ENCODE data around the gene L3MBTL3. TPM values are rescaled to one million over a fixed set of nuclear protein-coding genes. Genes with fewer than 3 reads are reported as not detected.

The L3MBTL3 gene
- total and polyA plus RNA-seq, 10 of the 15 experiments (the other 5 are each of a cell fraction or from before 2014, with no cell fraction given), result 0.71 to 9.4 (median 6.2) TPM

GRCh38 chr6:130035211-130035610, 16.8 kb downstream of the L3MBTL3 start:
- Histone ChIP-seq H3K4me1 (ENCODE audit: control insufficient read depth, insufficient read depth, low read length) (no peaks in the 10 kb centered on the region), H3K79me2 (ENCODE audit: control insufficient read depth, insufficient read depth, low read length) (no peaks in the 10 kb centered on the region), H3K9ac (ENCODE audit: control insufficient read depth, insufficient read depth, low read length) (no peak overlapping the region), H3K4me2 (ENCODE audit: control insufficient read depth, insufficient read depth) (no peak overlapping the region), H3K4me3 (no peak overlapping the region), H3K27ac (ENCODE audit: control insufficient read depth, insufficient read depth) (no peak overlapping the region), H3K27me3 (replicated peaks in 1 of 2; ENCODE audit: control insufficient read depth in 2 of 2, insufficient read depth in 2 of 2, low read length in 1 of 2) (no peaks in the 10 kb centered on the region), H3K9me3 (replicated peaks; ENCODE audit: control insufficient read depth, insufficient read depth, low read length) (no peaks in the 10 kb centered on the region), H4K20me1 (ENCODE audit: control insufficient read depth, insufficient read depth) (no peaks in the 10 kb centered on the region), H2AFZ (ENCODE audit: control insufficient read depth, low read depth, low read length) (no peak overlapping the region), H3K36me3 (ENCODE audit: control insufficient read depth in 2 of 2, insufficient read depth in 2 of 2, low read length in 1 of 2) (no peaks in the 10 kb centered on the region)
- BruUV-seq (replicated peaks), result no TSS peak
- TF ChIP-seq REST (IDR thresholded peaks at IDR 0.05; ENCODE audit: low read depth, low read length) (no peak), NR2C1 (IDR thresholded peaks at IDR 0.05) (no peak), ZNF217 (IDR thresholded peaks at IDR 0.05) (no peak), SIN3A (IDR thresholded peaks at IDR 0.05; ENCODE audit: low read depth, low read length) (no peak), CBX5 (IDR thresholded peaks at IDR 0.05; ENCODE audit: low read depth) (no peak), RBBP5 (conservative IDR thresholded peaks at IDR 0.05) (no peak), FOS (IDR thresholded peaks at IDR 0.05; ENCODE audit: borderline replicate concordance, extremely low read depth, insufficient read length) (no peak), ZNF274 (IDR thresholded peaks at IDR 0.05; ENCODE audit: insufficient read depth, insufficient read length) (no peak), WRNIP1 (IDR thresholded peaks at IDR 0.05; ENCODE audit: borderline replicate concordance, low read depth, low read length) (no peak), ZZZ3 (IDR thresholded peaks at IDR 0.05; ENCODE audit: control insufficient read depth, insufficient read length, low read depth) (no peak), SP1 (IDR thresholded peaks at IDR 0.05; ENCODE audit: low read depth, low read length) (no peak)
- TF ChIP-seq, protein P1, sequence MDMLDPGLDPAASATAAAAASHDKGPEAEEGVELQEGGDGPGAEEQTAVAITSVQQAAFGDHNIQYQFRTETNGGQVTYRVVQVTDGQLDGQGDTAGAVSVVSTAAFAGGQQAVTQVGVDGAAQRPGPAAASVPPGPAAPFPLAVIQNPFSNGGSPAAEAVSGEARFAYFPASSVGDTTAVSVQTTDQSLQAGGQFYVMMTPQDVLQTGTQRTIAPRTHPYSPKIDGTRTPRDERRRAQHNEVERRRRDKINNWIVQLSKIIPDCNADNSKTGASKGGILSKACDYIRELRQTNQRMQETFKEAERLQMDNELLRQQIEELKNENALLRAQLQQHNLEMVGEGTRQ (IDR thresholded peaks at IDR 0.05; ENCODE audit: borderline replicate concordance, low read depth, low read length), result no peak
- RAD21 ChIA-PET (ENCODE audit: unreplicated experiment), result no interaction called here
- POLR2A ChIA-PET, result no interaction called here
- WGBS (ENCODE audit: insufficient coverage, insufficient replicate concordance, low lambda C conversion rate, missing lambda C conversion rate), result 62% methylated on average over 2 of the region's 2 CpGs
- intact Hi-C loops (cut with micrococcal nuclease; ENCODE audit: unreplicated experiment), result loop anchor here (10.0 kb wide), 1 partner anchor 720 kb away; no protein-coding TSS in a partner anchor
- CTCF ChIA-PET, result no interaction called here
- no peak for DNase-seq (ENCODE audit: low read depth, low spot score)
- in situ Hi-C loops (cut with MboI), result no loop called here
- FAIRE-seq, result no peak
- ATAC-seq, result no peak
- SMC1A ChIA-PET (ENCODE audit: uncharacterized antibody, unreplicated experiment), result no interaction called here
